ENCODE data around the gene SPACA4.

SPACA4 gene

GRCh38 chr19:48651683-48652048 lies 45.1 kb downstream of the SPACA4 start:
- DNase-seq (ENCODE audit: low spot score): no peak

DNA sequence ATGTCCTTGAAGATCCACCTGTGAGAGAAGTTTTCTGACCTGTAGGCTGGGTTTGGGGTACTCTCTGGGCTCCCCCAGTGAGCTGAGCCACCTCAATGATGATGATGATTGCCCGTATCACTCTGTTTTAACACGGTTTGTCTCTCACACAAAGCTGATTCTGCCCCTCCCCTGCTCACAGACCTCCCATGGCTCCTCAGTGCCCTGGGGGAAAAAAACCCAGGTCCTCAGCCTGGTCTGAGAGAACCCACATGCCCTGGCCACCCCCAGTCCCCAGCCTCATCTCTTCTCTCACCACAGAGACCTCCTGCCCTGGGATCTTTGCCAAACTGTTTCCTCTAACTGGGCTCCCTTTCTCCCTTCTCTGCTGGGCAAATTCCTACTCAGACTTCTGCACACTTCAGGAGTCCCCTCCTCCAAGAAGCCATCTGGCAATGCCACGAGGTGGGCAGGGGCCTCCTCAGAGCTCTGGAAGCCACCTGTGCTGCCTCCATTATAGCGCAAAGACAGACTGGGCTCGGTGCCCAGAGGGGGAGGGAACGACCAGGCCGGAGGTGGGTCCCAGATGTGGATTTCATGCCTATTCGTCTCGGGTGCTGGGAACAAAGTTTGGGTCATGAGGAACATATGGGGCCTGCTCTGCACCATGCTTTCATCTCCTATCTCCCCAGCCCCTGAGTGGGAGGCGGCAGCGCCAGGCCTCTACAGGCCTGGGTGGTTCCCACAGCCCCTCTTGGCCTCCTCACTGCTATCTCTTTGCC lies 47.9 kb downstream of the SPACA4 start:
- no peak for DNase-seq (ENCODE audit: low spot score)

GRCh38 chr19:48656840-48657474 lies 50.4 kb downstream of the SPACA4 start:
- no peak for DNase-seq (ENCODE audit: low spot score)
